Measurements from ENCODE around the gene MRPL12.
A peak's percentile ranks its signal among the peaks of the same experiment; 100 is the strongest.

The MRPL12 gene

GRCh38 chr17:81682565-81683207, 20.5 kb upstream of the MRPL12 start:
- DNase-seq (ENCODE audit: low read depth in 1 of 2, low spot score in 1 of 2) = no peak

GRCh38 chr17:81683208-81683583, 20.0 kb upstream of the MRPL12 start:
- no peak for DNase-seq (ENCODE audit: low read depth in 1 of 2, low spot score in 1 of 2)

DNA sequence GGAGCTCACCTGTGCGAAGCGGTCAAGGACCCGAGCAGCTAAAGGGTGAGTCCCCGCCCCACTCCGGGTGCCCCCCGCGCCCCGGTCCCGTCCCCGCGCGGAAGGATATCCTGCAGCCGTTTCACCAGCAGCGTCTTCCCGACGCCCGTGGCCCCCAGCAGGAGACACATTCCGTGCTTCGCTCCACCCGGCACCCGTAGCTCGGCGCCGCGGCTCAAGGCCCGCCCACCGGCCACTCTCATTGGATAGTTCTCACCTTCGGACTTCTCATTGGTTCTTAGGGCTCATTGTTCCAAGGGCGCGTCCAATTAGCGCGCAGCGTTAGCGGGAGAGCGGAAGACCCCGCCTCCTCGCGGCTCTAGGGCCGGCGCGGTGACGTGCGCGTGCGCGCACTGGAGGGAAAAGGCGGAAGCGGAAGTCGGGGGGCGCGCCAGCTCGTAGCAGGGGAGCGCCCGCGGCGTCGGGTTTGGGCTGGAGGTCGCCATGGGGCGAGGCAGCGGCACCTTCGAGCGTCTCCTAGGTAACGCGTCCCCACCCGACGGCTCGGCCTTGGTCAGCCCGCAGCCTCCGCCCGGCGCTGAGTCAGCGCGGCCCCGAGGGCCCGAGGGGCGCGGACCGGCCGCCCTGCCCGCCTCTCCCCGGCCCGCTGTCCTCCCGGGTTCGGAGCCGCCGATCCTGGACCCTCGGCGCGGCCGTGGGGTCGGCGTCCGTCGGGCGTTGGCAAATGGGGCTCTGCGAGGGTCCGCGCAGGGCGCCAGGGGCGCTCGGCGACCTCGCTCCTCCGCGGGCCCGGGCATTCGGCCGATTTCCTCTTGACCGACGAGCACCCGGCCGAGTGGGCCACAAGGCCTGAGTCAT, 19.4 kb upstream of the MRPL12 start, which contains the start of the genes ARL16 and HGS:
TSS of gene ARL16 (minus strand) at position 214 of the 858 bp plus-strand sequence. CDS start at position 170, 44 bp downstream.
TSS of gene HGS (plus strand) at position 428 of the 858 bp plus-strand sequence. CDS start at position 484, 56 bp downstream.
- DNase-seq (ENCODE audit: low read depth in 1 of 2, low spot score in 1 of 2) = peak; percentile 94 to 95

DNA sequence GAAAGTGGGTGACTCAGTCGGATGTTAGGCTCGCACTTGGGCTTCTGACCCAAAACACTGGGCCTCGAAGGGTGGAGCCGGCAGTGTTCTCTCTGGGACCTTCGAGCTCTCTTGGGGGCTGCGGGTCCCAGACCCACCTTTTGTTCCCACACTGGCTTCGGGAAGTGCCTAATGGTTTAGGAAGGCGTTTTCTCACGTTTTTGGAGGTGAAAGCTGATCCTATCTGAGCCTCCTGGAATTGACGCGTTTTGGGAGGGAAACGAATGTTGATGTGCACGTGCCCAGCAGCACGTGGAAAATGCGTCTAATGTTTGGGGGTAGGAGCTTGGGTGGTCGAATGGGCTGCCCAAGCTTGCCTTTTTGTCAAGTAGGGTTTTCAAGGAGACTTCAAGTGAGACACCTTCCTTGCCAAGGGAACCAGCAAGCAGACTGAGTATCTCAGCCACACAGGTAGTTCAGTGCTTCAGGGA, 18.7 kb upstream of the MRPL12 start:
- no peak for DNase-seq (ENCODE audit: low read depth in 1 of 2, low spot score in 1 of 2)

- DNase-seq (ENCODE audit: low read depth in 1 of 2, low spot score in 1 of 2) = no peak
Observed at GRCh38 chr17:81685108-81685507, 18.1 kb upstream of the MRPL12 start.

DNA sequence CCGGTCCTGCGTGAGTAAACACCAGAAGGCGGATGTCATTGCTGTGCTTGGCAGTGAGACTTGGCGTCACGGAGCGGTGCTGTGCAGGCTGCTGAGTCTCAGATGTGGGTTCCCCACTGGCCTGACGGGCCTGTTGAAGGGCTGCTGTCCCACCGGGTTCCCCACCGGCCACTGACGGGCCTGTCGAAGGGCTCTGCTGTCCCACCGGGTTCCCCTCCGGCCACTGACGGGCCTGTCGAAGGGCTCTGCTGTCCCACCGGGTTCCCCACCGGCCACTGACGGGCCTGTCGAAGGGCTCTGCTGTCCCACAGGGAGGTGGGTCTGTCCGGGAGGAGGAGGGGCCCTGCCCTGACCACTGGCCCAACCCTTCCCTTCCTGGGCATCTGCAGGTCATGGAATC, 16.6 kb upstream of the MRPL12 start:
- DNase-seq (ENCODE audit: low read depth in 1 of 2, low spot score in 1 of 2) = no peak

DNA sequence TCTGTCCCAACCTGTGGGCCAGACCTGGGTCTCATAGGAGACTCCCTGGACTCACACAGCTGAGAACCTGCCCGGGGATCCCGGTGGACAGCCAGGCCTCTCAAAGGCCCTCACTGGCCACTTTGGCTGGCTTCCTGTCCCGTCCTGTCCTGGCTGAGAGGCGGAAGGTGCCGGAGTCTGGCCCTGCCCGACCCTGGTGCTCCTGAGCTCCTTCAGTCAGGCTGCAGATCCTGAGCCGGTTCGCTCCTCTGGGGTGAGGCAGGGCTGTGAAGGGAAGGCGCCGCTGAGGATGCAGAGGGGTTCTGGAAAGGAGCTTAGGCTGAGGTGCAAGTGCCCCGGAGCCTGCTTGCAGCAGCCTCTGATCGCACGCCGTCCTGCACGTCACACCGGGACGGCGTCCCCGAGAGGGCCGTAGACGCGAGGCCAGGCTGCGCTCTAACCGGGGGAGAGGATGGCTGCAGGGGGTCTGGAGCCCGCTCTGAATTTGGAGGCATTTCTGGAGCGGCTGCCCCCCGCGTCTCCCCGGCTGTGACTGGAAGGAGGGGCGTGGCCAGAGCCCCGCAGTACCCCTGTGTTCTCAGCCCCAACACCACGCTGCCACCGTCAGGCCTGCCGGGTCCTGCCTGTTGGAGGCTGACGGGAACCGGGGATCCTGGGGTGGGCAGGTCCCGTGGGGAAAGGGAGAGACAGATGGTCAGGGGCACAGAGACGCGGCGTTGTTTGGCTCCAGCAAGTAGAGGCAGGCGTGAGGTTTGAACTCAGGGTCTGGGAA, 15.2 kb upstream of the MRPL12 start:
- no peak for DNase-seq (ENCODE audit: low read depth in 1 of 2, low spot score in 1 of 2)

DNA sequence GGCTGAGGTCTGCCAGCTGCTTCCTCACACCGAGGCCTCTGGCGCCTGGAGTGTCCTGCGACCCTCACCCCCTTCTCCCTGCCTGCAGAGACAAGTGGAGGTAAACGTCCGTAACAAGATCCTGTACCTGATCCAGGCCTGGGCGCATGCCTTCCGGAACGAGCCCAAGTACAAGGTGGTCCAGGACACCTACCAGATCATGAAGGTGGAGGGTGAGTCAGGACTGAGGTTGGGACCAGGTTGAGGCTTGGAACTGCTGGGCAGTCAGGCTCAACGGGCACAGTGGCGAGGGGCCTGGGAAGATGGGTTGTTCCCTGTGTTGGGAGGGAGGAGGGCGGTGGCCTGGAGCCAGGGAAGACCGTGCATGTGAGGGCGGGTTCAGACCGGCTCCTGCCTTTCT, 14.6 kb upstream of the MRPL12 start:
- no peak for DNase-seq (ENCODE audit: low read depth in 1 of 2, low spot score in 1 of 2)

GRCh38 chr17:81690066-81690465, 13.1 kb upstream of the MRPL12 start:
- no peak for DNase-seq (ENCODE audit: low read depth in 1 of 2, low spot score in 1 of 2)

- DNase-seq (ENCODE audit: low read depth in 1 of 2, low spot score in 1 of 2) = no peak
Observed at GRCh38 chr17:81690549-81690948, 12.6 kb upstream of the MRPL12 start.

GRCh38 chr17:81691196-81691595, 12.0 kb upstream of the MRPL12 start:
- no peak for DNase-seq (ENCODE audit: low read depth in 1 of 2, low spot score in 1 of 2)

- DNase-seq (ENCODE audit: low read depth in 1 of 2, low spot score in 1 of 2) = no peak
Observed at GRCh38 chr17:81691608-81692007, 11.6 kb upstream of the MRPL12 start.

DNA sequence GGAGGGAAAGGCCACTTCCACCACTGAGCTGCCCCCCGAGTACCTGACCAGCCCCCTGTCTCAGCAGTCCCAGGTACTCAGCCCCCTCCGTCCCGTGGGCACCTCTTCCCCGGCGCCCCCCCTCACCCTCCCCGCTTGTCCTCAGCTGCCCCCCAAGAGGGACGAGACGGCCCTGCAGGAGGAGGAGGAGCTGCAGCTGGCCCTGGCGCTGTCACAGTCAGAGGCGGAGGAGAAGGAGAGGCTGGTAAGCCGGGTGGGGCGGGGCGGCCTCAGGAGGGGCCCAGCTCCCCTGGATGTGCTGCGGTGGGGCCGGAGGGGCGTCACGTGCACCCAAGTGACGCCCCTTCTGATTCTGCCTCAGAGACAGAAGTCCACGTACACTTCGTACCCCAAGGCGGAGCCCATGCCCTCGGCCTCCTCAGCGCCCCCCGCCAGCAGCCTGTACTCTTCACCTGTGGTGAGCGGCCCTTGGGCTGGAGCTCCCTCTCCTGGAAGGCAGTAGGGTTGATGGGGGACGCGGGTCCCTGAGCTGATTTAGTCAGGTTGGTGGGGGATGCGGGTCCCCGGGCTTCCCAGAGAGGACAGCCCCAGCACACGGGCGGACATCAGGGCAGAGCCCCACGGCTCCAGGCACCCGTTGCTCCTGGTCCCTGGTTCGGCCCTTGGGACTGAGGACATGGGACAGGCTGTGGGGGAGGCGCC, 9.5 kb upstream of the MRPL12 start:
- no peak for DNase-seq (ENCODE audit: low read depth in 1 of 2, low spot score in 1 of 2)

- no peak for DNase-seq (ENCODE audit: low read depth in 1 of 2, low spot score in 1 of 2)
Observed at GRCh38 chr17:81694810-81695209, 8.4 kb upstream of the MRPL12 start.

DNA sequence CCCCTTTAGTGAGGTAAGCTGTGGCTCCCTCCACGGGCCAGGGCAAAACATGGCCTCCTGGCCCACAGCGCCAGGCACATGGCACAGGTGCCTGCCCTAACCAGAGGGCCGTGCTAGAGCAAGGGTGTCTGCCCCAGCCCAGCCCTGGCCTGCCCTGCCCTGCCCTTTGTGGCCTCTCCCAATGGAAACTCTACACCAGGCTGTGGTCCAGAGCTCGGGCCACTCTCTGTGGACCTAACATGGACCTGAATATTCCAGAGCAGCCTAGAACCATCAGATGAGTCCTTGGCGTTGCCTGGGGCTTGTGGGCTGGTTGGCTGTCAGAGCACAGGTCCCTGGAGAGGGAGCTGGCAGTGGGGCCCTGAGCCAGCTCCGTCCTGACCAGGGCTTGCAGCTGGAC, 8.0 kb upstream of the MRPL12 start:
- no peak for DNase-seq (ENCODE audit: low read depth in 1 of 2, low spot score in 1 of 2)

DNA sequence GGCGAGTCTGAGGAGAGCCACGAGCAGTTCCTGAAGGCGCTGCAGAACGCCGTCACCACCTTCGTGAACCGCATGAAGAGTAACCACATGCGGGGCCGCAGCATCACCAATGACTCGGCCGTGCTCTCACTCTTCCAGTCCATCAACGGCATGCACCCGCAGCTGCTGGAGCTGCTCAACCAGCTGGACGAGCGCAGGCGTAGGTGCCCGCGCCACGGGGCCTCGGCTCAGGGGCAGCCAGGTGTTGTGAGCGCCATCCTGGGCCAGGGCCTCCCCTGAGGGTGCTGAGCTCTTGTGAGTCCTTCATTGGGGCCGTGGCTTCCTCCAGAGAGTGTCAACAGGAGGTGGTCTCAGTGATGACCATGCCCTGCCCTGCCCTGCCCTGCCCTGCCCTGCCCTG, 7.4 kb upstream of the MRPL12 start:
- DNase-seq (ENCODE audit: low read depth in 1 of 2, low spot score in 1 of 2) = no peak

GRCh38 chr17:81696218-81696941, 6.8 kb upstream of the MRPL12 start:
- DNase-seq (ENCODE audit: low read depth in 1 of 2, low spot score in 1 of 2) = no peak

- DNase-seq (ENCODE audit: low read depth in 1 of 2, low spot score in 1 of 2) = no peak
Observed at GRCh38 chr17:81697261-81698044, 5.7 kb upstream of the MRPL12 start.
